Amniotic epithelial cell (primary cell): ENCODE data around the gene CSNK1A1L.

Experiments
- DNase-seq: peaks from one replicate; pipeline ENCODE4 v3.0.0-alpha.2; 2010; ENCODE audit warnings: low read depth

CSNK1A1L gene

DNA sequence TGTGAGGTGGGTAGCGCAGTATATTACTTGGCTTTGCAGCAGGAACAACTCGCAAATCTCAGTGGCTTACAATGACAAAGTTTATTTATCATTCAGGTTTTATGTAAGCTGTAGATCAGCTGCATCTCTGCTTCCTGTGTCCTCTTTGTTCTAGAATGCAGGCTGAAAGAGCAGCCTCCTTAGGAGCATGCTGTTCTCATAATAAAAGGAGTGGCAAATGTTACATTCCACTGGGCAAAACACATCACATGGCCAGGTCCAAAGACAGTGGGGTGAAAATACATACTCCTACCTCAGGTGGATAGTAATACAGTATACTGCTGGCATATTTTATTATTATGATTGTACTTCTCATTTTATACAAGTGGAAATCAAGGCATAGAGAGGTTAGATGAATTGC lies 1.2 kb upstream of the CSNK1A1L start:
- peak; percentile 31 for DNase-seq

DNA sequence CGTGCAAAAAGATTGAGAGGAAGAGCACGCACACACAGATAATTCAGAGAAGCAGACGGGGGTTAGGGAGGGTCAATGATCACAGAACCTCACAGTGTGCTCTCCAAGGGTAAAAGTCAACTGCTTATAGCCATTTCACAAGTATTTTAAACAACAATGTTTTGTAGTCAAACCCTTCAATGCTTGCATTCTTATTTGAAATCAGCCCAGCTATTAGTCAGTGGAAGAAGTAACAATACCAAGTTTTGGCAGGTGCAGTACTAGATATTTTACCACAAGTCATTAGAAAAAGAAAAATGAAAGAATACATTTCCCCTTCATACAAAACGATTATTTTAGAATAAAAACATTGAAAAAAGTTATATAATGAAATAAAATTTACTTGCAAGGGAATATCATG lies 2.6 kb downstream of the CSNK1A1L start:
- no peak for DNase-seq

DNA sequence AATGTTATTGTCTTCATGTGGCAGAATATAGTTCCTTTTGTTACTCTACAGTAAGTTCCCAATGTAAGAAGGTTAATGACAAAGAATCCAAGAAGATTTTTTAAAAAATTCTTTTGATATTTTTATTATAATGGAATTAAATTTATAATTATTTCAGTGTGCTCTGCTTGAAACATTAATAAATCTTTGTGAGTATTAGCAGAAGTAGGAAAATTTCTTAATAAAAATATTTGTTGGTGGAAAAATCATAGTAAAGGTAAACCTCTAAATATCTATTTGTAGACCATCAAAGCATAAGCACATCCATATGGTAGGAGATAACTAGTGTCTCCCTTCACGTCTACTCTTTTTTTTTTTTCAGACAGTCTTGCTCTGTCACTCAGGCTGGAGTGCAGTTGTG lies 4.3 kb downstream of the CSNK1A1L start:
- DNase-seq: no peak

DNA sequence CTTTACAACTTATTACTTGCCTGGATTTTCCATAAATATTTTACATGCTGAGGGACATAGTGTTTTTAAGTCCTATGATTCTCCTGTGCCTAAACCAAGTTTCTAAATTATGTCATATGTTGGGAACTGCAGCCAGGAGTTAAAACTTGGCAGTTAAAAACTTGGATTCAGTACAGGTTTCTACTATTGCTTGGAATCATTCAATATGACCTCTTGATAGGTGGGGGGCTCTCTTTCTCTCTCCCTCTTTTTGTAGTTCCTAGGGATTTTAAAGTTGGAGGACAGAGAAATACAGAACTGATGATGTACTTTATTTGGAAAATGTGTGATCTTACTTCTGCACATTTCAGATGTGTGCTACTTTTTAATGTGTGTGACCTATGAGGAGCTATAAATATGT lies 4.7 kb downstream of the CSNK1A1L start:
- no peak for DNase-seq

DNA sequence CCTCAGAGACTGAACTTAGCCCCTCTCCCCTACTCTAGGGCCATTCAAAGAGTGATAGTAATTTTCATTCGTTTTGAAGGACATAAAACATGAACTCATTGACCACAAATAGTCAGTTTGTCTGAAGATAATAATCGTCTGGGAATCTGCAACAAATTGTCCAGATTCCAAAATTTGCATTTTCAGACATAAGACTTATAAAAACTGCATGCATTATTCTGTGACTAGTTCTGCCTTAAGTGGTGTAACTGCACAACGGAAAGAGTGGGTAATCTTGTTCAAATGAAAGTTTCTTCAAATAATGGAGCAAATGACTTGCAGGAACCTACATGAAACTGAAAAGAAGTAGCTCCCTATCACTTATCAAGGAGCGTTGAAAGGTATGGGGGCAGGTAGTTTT lies 8.4 kb downstream of the CSNK1A1L start:
- DNase-seq: peak; percentile 52

DNA sequence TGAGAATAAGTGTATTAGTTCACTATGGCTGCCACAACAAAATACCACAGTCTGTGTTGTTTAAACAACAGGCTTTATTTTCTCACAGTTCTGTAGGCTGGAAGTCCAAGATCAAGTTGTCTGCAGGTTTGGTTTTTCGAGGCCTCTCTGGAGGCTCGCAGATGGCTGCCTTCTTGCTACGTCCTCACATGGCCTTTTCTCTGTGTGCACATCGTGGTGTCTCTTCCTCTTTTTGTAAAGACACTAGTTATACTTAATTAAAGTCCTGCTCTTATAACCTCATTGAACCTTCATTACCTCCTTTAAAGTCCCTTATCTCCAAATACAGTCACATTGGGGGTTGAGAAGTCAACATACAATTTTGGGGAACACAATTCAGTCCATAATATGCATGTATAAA lies 10.6 kb downstream of the CSNK1A1L start:
- DNase-seq: no peak

DNA sequence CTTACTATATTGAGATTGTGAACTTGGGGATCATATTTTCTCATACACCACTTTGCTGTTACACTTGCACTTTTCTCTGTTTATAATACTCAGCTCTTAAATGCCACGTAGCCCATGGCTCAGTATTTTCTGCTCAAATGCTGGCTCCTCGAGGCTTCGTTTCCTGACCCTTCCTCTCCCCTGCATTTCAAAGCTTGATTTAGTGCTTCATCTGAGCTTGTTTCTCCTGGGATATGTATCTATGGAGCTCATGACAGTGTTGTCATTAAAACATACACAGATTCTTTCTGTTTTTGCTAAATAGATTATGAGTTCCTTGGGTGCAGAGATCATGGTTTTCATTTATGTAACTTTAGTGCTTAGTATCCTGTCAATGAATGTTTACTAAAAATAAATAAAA lies 11.4 kb downstream of the CSNK1A1L start:
- DNase-seq: no peak

DNA sequence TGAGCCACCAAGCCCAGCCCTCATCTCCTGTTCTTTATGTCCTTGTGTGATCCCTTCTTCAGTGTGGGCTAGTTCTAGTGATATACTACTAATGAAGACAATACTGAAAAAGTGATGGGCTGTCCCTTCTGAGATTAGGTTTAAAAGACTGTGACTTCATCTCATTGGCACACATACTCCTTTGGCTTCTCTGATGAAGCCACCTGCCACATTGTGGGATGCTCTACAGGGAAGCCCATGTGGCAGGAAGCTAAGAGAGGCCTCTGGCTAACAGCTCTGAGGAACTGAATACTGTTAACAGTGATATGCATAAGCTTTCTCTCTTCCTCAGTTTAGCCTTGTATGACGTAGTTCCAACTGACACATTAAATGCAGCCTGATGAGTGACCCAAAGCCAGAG lies 13.6 kb downstream of the CSNK1A1L start:
- DNase-seq: no peak

DNA sequence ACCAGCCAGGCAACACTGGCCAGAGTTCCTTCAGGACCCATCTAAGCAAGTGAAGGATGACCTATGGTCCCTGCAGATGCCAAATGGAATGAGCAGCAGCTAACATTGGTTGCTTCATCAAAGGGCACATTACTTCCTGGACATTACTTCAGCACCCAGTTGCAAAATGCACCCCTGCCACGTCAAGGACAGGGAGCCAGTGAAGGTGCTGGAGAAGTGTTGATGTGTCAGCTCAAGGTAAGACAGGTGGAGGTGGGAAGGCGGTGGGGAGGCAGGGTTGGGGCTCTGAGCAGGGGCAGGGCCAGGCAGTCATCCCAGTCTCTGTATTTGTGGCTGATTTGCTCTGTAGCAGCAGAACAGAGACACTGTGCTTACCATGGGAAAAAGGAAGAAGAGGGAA lies 14.6 kb downstream of the CSNK1A1L start:
- no peak for DNase-seq

DNA sequence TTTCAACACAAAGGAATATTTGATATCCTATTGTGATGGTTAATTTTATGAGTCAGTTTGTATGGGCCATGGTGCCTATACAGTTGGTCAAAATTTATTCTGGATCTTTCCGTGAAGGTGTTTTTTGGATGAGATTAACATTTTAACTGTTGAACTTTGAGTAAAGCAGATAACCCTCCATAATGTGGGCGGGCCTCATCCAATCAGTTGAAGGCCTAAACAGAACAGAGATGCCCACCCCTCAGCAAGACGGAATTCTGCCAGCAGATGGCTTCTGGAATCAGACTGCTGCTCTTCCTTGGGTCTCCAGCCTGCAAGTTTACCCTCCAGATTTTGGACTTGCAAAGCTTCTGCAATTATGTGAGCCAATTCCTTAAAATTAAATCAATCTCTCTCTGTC lies 16.0 kb downstream of the CSNK1A1L start:
- DNase-seq: no peak

DNA sequence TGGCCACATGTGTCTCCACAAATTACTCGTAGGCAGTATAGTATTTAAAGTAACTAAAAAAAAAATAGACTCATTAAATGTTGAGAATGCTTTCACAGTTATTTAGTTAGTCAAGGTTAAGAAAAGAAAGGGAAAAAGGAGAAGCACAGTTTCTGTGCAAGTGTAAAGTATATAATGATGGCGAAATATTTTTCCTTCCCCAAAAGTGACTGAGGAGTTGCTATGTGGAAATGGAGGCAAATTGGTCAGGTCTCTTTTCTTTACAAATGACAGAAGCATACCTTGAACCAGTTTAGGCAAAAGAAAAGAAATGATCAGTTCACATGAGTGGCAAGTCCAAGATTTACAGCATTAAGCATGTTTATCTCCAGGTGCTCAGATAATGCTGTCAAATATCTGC lies 18.0 kb downstream of the CSNK1A1L start:
- DNase-seq: no peak

DNA sequence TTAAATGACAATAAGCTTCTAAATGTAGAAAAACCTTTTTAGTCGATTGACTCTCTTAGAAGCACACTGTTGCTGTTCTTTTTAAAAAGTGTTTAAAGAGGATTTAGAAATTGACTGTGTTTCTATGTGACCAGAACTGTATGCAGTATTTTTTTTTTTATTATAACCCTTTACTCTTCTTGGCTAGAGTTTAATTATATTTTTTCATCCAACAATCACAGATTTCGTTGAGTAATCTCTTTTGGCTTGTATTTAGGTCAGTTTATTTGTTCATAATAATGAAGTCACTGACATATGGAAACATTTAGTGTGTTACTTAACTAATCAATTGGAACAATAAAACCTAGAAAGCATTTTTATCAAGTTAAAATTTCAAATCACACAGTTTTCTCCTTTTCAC lies 19.9 kb downstream of the CSNK1A1L start:
- no peak for DNase-seq

DNA sequence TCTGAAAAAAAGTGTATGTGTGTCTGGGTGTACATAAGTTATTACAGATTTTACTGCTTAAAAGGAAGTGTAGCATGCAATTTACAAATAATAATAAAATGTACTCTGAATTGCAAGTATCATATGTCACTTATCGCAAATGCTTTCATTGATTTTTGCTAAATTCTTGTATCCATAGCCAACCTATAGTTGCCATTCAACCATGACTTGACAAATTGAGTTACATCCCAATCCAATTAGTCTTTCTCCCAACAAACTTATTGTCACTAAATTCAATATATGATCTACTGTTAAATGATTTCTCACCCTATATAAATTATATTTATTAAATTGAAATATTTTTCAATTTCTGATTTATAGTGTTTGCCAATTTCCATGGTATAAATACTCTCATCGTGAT lies 28.6 kb downstream of the CSNK1A1L start:
- no peak for DNase-seq

DNA sequence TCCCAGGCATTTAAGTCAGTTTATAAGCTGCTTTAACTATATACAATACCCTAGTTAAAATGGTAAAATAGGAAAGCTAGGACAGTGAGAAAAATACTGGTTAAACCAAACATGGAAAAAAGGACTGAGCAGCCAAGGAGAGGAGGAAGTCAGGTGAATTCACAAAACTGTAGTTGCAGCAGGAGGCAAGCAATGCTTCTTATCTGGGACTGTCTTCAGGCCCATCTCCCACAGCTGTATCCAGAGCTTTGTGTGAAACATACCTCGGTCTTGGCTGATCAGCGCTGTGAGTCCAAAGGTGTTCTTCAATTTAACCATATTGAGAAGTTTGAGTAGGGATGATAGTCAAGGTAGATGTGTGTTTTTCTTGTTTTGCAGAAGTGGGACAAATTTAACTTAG lies 30.3 kb downstream of the CSNK1A1L start:
- DNase-seq: no peak

DNA sequence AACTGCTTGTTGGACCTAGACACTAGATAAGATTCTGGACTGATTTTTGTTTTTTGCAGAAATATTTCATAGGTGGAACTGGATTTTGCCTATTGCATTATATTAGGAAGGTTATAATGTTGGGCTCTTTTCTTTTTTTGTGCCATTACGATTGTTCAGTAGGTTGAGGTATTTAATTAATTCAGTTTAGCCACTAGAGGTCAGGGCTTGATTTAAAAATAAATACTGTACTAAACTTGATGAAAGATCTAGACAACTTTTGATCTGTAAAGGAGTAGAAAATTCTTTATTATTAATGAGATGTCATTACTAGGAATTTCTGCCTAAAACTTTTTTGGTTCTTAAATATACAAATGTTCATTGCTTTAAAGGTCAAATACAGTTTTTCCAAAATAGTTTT lies 30.8 kb downstream of the CSNK1A1L start:
- DNase-seq: peak; percentile 53

DNA sequence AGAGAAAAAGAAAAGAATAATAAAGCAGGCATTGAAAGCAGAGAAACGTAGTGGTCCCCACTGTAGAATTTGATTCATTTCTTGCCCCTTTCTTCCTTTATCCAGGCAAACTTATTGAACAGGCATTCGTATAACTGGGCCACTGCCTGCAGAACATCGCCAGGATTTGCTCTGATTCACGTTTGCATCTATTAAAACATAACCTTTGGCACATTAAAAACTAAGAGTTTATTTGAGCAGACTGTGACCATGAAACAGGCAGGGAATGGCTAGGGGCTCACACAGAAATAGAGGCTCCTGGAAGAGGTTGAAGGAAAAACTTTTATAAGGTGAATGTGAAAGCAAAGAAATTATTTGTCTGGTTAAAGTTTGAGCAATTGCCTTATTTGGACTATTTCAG lies 33.4 kb downstream of the CSNK1A1L start:
- DNase-seq: no peak

DNA sequence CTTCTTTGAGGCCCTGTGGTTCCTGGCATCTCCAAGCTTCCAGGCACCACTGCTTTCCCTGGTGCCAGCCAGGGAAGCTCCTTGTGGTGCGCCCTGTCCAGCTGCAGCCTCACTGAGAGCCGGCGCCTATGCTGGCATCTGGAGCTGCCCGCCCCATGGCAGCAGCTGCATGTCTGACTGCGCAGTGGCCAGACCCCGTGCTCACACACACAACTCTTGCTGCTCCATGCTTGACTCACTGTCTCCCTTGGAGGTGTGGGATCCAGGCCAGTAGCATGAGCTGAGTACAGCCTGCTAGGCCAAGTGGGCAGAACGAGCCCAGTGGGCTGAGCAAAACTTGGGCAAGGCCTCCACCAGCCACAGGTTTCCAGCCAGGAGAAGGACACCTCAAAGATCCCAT lies 34.5 kb downstream of the CSNK1A1L start:
- DNase-seq: no peak

DNA sequence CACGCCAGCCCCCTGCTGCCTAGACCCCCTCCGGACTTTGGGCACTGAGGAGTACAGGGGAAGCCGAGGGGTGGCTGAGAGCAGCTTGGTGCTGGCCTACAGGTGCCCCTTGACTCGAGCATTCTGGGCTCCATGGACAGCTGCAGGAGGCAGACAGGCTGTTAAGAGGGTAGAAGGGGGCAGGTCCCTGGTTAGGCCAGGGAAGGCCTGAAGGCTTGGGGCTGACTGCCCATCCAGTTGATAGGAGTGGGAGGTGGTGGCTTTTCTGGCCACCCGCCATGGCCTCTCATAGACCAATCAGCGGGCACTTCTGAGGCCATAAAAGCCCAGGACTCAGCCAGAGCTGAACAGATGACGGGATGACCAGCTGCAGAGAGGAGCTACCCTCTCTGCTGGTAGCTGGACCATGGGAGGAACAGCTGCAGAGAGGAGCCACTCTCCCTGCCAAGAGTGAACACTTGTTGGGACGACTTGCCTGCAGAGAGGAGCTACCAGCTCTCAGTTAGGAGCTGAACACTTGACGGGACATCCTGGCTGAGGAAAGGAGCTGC lies 35.2 kb downstream of the CSNK1A1L start:
- no peak for DNase-seq

DNA sequence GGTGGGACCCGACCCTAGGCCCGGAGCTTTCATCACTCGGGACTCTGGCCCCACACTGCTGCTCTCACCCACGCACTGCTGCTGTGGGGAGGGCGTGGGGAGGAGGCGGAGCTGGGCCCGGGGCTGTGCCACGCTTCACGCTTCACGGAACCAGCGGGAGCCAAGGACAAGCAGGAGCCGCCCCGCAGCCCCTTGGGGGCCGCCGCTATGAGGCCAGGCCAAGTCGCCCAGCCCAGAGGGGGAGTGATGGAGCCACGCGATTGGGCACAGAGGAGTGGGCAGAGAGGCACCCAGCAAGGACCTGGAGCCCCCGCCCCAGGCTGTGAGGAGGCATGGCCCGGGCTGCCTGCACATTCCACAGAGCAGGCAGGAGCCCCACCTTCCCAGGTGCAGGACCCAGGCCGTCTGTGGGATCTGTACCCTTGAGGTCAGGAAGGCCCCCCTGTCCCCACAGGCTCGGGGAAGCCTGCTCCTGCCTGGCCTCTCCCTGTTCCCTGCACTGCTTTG lies 35.8 kb downstream of the CSNK1A1L start:
- DNase-seq: no peak

DNA sequence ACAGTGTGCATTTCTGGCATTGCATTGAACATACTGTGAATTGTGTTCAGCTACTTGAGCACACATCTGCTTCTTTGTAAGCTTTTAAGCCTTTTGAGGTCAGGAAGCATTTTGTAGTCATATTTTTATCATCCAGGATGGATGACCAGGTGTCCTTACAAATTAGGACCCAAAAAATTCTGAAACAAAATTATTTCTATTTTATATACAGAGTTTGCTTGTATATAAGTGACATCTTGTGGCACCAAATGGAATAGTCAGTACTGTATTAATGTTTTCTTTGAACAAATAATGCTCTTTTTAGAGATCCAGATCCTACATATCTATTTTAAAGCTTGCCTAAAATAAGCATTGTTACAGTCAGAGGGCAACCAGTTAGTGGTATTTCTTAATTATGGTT lies 36.5 kb downstream of the CSNK1A1L start:
- peak; percentile 24 for DNase-seq

DNA sequence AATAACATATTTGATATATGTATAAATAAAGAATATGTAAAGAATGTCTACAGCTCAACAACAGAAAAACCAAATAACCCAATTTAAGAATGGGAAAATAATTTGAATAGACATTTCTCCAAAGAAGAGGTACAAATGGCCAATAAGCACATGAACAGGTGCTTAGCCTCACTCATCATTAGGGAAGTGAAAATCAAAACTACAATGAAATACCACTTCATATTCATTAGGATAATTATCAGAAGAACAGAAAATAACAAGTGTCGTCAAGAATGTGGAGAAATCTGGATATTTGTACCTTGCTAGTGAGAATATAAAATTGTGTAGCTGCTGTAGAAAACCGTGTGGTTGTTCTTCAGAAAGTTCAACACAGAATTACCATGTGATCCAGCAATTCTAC lies 37.6 kb downstream of the CSNK1A1L start:
- no peak for DNase-seq

DNA sequence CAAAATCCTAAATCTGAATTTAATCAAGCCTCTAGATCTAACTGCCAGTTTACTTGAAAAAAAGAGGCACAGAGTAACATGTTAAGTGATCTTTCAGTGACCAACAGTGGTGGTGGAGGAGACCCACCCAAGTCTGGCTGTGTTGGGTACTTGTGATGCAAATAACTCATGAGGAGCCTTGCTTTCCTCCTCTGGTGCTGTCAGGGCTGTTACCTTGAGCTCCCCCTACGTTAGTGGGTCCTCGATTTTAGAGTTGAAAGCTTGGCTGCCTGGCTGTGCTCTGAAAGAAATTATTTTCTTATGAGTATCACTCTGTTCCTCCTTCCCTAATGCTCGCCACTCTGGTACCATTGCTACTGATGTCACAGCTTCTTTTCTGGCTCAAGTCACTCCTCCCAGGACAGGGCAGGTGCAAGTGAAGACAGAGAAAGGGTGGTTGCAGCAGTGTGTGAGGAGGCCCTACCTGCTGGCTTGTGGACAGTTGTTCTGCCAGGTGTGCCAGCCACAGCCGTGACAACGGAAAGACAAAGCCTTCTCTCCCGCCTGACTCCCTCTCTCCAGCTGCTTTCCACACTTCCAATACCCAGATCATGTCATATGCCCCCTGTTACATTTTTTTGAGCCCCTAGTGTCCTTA lies 39.5 kb downstream of the CSNK1A1L start:
- DNase-seq: no peak

DNA sequence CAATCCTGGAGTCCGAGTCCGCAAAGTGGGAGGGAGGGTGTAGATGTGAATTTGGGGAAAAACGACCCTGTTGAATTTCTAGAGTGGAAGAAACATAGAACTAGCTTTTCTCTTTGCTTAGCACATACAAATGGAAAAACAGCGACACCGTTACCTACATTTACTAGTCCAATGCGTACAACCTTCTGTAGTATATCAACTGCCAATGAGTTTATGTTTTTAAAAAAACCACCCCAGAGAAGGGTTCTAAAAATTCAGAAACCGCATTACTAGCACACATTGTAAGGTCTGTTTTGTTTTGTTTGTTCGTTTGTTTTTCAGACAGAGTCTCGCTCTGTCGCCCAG lies 45.6 kb downstream of the CSNK1A1L start:
- DNase-seq: no peak
